ENCODE measurements around the gene PLEKHG4.

Gene PLEKHG4

DNA sequence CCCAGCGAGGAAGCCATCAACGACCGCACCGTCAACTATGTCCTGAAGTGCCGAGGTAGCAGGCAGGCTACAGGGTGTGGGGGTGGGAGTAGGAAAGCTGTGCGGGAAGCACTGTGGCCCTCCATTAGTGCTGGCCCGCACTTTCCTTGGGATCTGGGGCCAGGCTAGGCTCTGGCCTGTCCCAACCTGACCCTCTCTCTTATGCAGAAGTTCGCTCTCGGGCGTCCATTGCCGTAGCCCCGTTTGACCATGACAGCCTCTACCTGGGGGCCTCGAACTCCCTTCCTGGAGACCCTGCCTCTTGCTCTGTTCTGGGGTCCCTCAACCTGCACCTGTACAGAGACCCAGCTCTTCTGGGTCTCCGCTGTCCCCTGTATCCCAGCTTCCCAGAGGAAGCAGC lies 8.6 kb downstream of the PLEKHG4 start:
- DNase-seq (ENCODE audit: low read depth in 1 of 2, low spot score in 1 of 2): no peak
- in situ Hi-C loops (cut with HindIII; ENCODE audit: low pct_unique_long_range_greater_than_20kb, low sequenced_read_pairs): no loop called here
- TF ChIP-seq JUND (IDR thresholded peaks at IDR 0.05; ENCODE audit: low read depth): no peak

DNA sequence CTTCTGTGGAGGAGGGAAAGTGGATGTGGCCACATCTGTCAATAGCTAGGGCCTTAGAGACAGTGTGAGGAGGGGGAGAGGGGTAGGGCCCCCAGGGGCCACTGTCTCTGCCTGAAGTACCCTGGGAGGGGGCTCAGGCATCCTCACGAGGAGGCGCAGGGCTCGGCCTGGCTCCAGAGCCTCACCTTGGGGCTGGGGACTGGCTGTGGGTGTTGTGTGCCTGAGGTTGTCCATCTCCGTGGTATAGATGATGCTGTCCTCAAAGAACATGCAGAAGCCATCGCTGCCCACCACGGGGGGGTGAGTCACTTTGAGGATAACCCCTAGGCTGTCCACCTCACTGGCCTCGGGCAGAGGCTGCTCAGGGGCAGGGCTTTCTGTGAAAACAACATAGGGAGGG lies 12.1 kb downstream of the PLEKHG4 start:
- no peak for TF ChIP-seq JUND (IDR thresholded peaks at IDR 0.05; ENCODE audit: low read depth)
- in situ Hi-C loops (cut with HindIII; ENCODE audit: low pct_unique_long_range_greater_than_20kb, low sequenced_read_pairs): no loop called here
- no peak for DNase-seq (ENCODE audit: low read depth in 1 of 2, low spot score in 1 of 2)

DNA sequence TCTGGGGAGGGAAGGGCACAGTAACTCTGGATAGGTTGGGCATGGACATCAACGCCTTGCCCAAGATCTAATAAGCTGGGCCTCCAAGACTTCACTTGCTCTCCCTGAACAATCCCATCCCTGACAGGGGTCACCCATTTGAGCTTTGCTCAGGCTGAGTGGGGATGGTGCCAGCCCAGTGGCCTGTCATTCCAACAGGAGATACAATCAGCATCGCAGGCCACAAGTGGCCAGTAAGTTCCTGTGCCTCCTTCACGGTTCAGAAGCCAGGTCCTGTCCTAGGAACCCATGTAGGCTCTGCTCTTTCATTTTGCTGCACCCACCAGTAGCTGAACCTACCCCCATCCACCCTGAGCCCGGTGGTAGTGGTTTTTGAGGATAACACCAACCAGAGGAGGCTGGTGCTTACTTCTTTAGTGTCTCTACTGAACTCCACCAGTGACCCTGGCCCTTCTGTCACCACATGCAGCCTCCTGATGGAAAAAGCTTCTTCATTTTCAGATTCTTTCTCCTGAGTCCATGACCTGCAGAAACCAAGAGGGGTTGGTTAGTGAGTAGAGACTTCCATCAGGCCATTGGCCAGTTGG lies 14.9 kb downstream of the PLEKHG4 start:
- TF ChIP-seq JUND (IDR thresholded peaks at IDR 0.05; ENCODE audit: low read depth): no peak
- DNase-seq (ENCODE audit: low read depth in 1 of 2, low spot score in 1 of 2): no peak
- in situ Hi-C loops (cut with HindIII; ENCODE audit: low pct_unique_long_range_greater_than_20kb, low sequenced_read_pairs): no loop called here

DNA sequence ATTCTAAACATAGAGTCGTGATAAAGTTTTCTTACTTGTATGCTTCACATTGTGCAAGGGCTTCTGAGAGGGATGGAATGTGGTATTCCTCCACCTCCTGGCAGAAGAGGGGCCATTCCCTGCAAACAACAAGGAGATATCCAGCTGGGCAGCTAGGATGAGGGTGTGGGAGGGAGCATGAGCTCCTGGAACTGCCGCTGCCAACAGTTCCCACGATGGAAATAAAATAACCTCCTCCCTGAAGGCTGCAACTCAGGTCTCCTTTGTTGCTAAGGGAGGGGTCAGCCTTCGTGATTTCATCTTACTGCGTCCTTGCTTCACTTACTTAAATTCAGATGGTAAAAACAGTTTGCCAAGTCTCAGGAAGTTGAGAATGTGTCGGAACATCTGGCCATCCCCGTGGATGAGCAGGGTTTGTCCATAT lies 15.6 kb downstream of the PLEKHG4 start:
- DNase-seq (ENCODE audit: low read depth in 1 of 2, low spot score in 1 of 2): no peak
- in situ Hi-C loops (cut with HindIII; ENCODE audit: low pct_unique_long_range_greater_than_20kb, low sequenced_read_pairs): no loop called here
- TF ChIP-seq JUND (IDR thresholded peaks at IDR 0.05; ENCODE audit: low read depth): no peak

DNA sequence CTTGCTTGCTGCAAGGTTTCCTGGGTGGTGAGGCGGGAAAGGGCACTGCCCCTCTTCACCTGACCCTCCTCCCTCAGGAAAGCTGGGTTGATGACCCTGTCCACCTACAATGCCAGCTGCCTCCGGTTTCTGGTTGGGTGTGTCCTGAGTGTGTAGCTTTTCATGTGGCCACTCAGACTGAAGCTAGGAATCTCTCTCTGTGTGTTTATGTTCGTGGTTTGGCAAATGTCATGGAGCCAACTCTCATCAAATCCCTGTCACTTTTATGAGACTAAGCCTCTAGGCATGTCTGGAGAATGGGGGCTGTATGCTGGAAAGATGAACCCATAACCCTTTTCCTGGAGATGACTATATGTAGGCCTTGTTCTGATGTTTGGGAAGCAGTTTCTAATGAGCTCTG lies 17.1 kb downstream of the PLEKHG4 start:
- in situ Hi-C loops (cut with HindIII; ENCODE audit: low pct_unique_long_range_greater_than_20kb, low sequenced_read_pairs): no loop called here
- DNase-seq (ENCODE audit: low read depth in 1 of 2, low spot score in 1 of 2): no peak
- TF ChIP-seq JUND (IDR thresholded peaks at IDR 0.05; ENCODE audit: low read depth): no peak

DNA sequence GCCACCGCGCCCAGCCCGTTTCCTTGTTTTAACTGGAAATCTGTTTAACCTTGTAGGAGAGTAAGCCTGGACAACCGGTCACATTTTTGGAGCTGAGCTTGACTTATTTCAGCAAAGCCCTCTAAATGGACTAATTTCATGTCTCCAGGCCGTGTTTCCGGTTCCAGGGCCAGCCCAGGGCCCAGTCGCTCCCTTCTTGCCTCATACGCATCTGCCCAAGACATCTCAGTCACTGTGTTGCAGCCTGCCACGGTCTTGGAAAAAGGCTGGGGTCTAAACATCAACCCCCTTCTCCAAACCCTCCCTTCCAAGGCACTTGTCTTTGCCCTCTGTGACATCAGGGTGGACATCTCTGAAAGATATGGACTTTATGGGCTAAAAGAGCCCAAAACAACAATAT lies 18.9 kb downstream of the PLEKHG4 start:
- in situ Hi-C loops (cut with HindIII; ENCODE audit: low pct_unique_long_range_greater_than_20kb, low sequenced_read_pairs): no loop called here
- TF ChIP-seq JUND (IDR thresholded peaks at IDR 0.05; ENCODE audit: low read depth): no peak
- no peak for DNase-seq (ENCODE audit: low read depth in 1 of 2, low spot score in 1 of 2)

DNA sequence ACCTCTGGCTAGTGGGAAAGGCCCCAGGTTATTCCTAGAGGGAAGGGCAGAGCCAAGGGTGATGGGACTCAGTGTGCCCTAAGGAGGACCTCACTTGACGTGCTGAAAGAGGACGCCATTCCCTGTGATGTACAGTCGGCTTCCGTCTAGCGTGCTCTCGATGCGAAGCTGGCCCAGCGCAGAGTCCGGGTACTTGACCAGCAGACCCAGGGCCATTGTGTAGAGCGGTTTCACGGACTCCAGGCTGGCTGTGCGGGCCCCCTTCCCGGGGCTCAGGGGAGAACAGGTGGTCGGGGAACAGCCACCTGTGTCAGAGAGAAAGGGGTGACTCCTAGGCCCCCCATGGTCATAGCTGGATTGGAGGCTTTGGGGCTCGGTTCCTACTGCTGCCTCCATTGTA lies 19.9 kb downstream of the PLEKHG4 start:
- no peak for TF ChIP-seq JUND (IDR thresholded peaks at IDR 0.05; ENCODE audit: low read depth)
- no peak for DNase-seq (ENCODE audit: low read depth in 1 of 2, low spot score in 1 of 2)
- in situ Hi-C loops (cut with HindIII; ENCODE audit: low pct_unique_long_range_greater_than_20kb, low sequenced_read_pairs): no loop called here

DNA sequence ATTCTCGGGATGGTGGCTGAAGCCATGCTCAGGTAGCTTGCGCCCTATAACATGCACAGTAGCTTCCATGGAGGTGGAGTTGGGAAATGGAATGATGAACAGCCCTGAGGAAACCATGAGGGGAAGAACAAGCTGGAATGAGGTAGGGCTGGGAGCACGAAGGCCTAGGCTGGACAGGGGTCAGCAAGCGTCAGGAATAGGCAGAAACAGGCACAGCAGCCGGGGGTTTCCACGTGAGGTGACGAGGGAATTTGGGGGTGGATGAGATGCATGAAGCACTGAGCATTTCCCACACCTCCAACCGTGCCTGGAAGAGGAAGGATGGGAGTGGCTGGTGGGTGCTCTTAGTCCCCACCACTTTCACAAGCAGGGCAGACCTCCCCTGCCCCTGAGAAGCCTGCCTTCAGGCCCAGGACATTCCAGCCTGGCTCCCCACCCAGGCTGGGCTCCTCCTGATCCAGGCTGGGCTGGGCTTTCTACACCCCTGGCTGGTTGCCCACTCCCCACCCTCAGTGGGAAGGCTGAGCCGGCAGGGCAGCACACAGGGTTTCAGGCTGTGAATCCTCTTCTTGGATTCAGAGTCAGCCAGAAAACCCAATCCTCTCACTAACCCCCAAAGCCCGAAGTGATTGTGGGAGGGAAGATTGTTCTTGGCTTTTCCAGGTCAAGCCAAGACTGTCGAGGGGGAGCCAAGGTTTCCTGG lies 21.9 kb downstream of the PLEKHG4 start:
- no peak for TF ChIP-seq JUND (IDR thresholded peaks at IDR 0.05; ENCODE audit: low read depth)
- in situ Hi-C loops (cut with HindIII; ENCODE audit: low pct_unique_long_range_greater_than_20kb, low sequenced_read_pairs): no loop called here
- DNase-seq (ENCODE audit: low read depth in 1 of 2, low spot score in 1 of 2): no peak

DNA sequence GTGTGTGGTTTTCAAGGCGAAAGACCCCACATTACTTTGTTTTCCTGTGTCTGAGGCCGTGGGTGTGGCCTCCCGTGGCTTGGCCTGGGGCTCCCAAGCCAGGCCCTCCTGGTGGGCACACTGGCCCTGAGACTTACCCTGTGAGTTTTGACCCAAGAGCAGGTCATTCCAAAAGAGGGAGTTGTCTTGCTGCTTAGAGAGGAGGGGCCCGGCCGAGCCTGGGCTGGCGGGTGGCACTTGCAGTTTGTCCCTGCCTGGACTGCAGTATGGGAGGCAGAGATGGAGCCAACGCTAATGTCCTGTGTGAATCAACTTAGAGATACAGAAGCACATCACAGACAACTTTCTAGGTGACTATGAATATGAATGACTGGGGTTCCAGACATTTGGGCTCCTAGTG lies 22.7 kb downstream of the PLEKHG4 start:
- DNase-seq (ENCODE audit: low read depth in 1 of 2, low spot score in 1 of 2): no peak
- in situ Hi-C loops (cut with HindIII; ENCODE audit: low pct_unique_long_range_greater_than_20kb, low sequenced_read_pairs): no loop called here
- no peak for TF ChIP-seq JUND (IDR thresholded peaks at IDR 0.05; ENCODE audit: low read depth)

DNA sequence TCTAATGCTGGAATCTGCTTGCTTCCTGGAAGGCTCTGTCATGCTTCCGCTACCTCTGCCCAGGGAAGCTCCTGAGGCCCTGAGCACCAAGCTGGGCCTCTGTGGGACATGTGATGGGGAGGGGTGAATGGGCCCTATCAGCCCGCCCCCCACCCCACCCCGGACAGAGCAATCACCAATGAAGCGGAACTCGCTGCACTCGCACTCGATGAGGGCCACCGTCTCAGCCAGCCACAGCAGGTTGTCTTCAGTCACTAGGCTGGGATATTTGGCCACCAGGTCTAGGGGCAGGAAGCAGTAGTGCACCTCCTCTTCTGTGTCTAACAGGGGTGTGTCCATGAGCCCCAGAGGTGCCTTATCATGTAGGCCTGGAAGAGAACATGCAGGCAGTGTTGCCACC lies 23.6 kb downstream of the PLEKHG4 start:
- no peak for DNase-seq (ENCODE audit: low read depth in 1 of 2, low spot score in 1 of 2)
- TF ChIP-seq JUND (IDR thresholded peaks at IDR 0.05; ENCODE audit: low read depth): no peak
- in situ Hi-C loops (cut with HindIII; ENCODE audit: low pct_unique_long_range_greater_than_20kb, low sequenced_read_pairs): no loop called here

DNA sequence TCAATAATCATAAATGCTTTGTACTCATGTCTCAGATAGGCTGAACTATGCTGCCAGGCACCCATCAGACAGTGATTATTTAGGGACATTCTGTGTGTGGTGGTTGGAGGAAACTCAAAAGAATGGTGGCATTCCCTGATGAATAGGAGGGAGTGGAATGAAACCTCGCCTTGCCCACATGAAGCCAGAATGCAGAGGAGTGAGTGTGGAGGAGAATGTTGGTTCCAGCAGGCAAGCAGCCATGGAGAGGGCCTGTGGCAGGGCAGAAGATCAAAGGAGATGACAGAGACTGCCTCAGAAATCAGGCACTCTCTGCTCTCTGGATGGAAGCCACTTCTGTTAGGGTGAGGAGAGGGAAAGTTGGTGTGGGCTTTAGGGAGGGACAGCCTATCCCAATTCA lies 24.7 kb downstream of the PLEKHG4 start:
- DNase-seq (ENCODE audit: low read depth in 1 of 2, low spot score in 1 of 2): no peak
- TF ChIP-seq JUND (IDR thresholded peaks at IDR 0.05; ENCODE audit: low read depth): no peak
- in situ Hi-C loops (cut with HindIII; ENCODE audit: low pct_unique_long_range_greater_than_20kb, low sequenced_read_pairs): no loop called here

DNA sequence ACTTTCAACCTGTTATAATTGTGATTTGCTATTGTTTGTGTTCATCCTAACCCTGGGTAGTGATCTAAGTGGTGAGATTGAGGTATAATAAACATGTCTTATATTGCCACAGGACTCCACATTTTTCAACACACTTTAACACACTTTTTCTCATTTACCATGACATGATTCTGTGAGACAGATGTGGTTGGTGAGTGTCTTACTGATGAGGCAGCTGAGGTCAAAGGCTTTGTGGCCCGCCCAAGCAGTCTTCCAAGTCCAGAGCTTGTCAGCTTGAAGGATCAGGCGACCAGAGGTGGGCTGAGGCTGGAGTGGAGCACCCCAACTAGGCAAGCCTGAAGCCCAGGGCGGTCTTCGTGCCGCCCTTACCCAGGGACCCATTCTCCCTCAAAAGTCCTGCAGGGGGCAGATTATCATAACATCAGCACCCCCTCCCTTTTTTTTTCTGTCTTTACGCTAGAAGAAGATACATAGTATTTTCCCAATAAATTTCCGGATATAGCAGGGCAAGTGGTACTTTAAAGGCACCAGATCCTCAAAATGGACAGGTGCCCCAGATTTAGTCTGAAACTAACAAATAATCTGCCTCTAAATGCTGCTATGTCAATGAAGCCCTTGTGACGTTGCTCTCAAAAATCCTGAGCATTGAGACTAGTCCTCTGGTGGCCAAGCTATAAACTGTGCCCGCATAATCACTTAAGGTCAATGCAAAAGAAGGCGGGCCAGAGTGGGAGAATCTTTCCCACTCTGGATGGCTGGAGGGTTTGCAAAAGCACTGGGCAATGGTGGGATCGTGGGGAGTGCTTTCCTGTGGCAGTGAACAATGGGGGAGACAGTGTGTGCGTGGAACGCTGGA lies 26.1 kb downstream of the PLEKHG4 start:
- DNase-seq (ENCODE audit: low read depth in 1 of 2, low spot score in 1 of 2): no peak
- TF ChIP-seq JUND (IDR thresholded peaks at IDR 0.05; ENCODE audit: low read depth): no peak
- in situ Hi-C loops (cut with HindIII; ENCODE audit: low pct_unique_long_range_greater_than_20kb, low sequenced_read_pairs): no loop called here

DNA sequence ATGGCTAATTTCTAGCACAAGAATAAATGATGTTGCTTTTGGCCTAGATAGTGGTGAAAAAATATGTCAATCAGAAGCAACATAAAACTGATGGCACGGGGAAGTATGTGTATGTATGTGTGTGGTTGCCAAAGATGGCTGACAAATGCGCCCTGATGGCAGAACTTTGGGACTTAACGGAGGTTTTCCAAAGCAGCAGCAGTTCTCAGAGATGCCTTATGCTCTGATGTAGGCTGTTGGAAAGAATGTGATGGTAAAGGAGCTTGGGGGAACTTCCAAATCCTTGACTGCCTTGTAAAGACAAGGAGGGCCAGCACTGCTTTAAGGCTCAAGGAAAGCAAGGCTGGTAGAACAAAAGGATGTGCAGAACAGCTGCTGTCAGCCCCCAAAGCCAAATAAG lies 31.2 kb downstream of the PLEKHG4 start:
- in situ Hi-C loops (cut with HindIII; ENCODE audit: low pct_unique_long_range_greater_than_20kb, low sequenced_read_pairs): no loop called here
- no peak for DNase-seq (ENCODE audit: low read depth in 1 of 2, low spot score in 1 of 2)
- TF ChIP-seq JUND (IDR thresholded peaks at IDR 0.05; ENCODE audit: low read depth): no peak

Data from T47D (cell line).